HL-60 (cell line): Measurements from ENCODE around the gene MT1X.

Source experiments
- CTCF ChIP-seq: IDR thresholded peaks from one replicate; pipeline ENCODE4 v1.5.1; 2011; ENCODE audit warnings: low read length, control low read depth, inconsistent platforms; ENCODE audit not compliant: insufficient read depth
- GABPA ChIP-seq: IDR thresholded peaks from 2 replicates; pipeline ENCODE4 v1.6.1; 2012; ENCODE audit warnings: low read depth
- POLR2AphosphoS5 ChIP-seq: IDR thresholded peaks from 2 replicates; pipeline ENCODE4 v1.6.1; 2012; ENCODE audit warnings: low read depth

GRCh38 chr16:56657555-56658326 is 24.5 kb upstream of the MT1X start, which contains the start of gene MT1F:
- TF ChIP-seq CTCF (no peak), POLR2AphosphoS5 (no peak), GABPA (no peak)
